ENCODE data around the gene NELFA.

NELFA gene

GRCh38 chr4:1968686-1969295 lies 40.0 kb downstream of the NELFA start:
- no peak overlapping the region for H3K4me2 ChIP-seq (ENCODE audit: low read depth, low read length, poor library complexity, severe bottlenecking)
- H3K9ac ChIP-seq (ENCODE audit: low read length), result no peak overlapping the region
- no peak overlapping the region for H3K27ac ChIP-seq (ENCODE audit: low read depth, low read length)
- H3K36me3 ChIP-seq (ENCODE audit: low read length), result peaks cover 16% of the 10 kb centered on the region
- 0 out of 2 replicates have a peak, but pooled peaks cover 2% of the 10 kb centered on the region for H3F3A ChIP-seq (ENCODE audit: insufficient read depth)
- no peaks in the 10 kb centered on the region for H3K79me2 ChIP-seq (ENCODE audit: insufficient read depth, low read length)
- no peak overlapping the region for H2AFZ ChIP-seq (ENCODE audit: low read depth, low read length, severe bottlenecking)
- TF ChIP-seq CTCF (IDR thresholded peaks at IDR 0.05; ENCODE audit: insufficient read depth, low read length, poor library complexity, severe bottlenecking) (no peak), EZH2phosphoT487 (conservative IDR thresholded peaks at IDR 0.05; ENCODE audit: low read length) (no peak)
- no peaks in the 10 kb centered on the region; the same call in 1 of the 2 replicates for H4K20me1 ChIP-seq (ENCODE audit: low read depth, low read length)
- no peak overlapping the region for H3K4me3 ChIP-seq (ENCODE audit: insufficient read depth, low read length, poor library complexity, severe bottlenecking)
- H3K9me2 ChIP-seq (replicated peaks; ENCODE audit: insufficient read depth, low read length), result no peaks in the 10 kb centered on the region
- H3K9me3 ChIP-seq (ENCODE audit: insufficient read depth, low read length), result no peaks in the 10 kb centered on the region
- H3K27me3 ChIP-seq (ENCODE audit: low read length), result no peaks in the 10 kb centered on the region

GRCh38 chr4:1967512-1968149 lies 41.1 kb downstream of the NELFA start:
- Histone ChIP-seq H3K27me3 (ENCODE audit: low read length) (no peaks in the 10 kb centered on the region), H3K79me2 (ENCODE audit: insufficient read depth, low read length) (0 out of 2 replicates have a peak, but pooled peaks cover 4% of the 10 kb centered on the region), H4K20me1 (ENCODE audit: low read depth, low read length) (no peaks in the 10 kb centered on the region), H3K9me3 (ENCODE audit: insufficient read depth, low read length) (no peaks in the 10 kb centered on the region), H3K4me2 (ENCODE audit: low read depth, low read length, poor library complexity, severe bottlenecking) (no peak overlapping the region), H3F3A (ENCODE audit: insufficient read depth) (0 out of 2 replicates have a peak, but pooled peaks cover 2% of the 10 kb centered on the region), H3K9me2 (replicated peaks; ENCODE audit: insufficient read depth, low read length) (no peaks in the 10 kb centered on the region), H3K27ac (ENCODE audit: low read depth, low read length) (no peak overlapping the region), H3K9ac (ENCODE audit: low read length) (no peak overlapping the region), H2AFZ (ENCODE audit: low read depth, low read length, severe bottlenecking) (no peak overlapping the region), H3K36me3 (ENCODE audit: low read length) (peaks cover 21% of the 10 kb centered on the region), H3K4me3 (ENCODE audit: insufficient read depth, low read length, poor library complexity, severe bottlenecking) (no peak overlapping the region)
- TF ChIP-seq EZH2phosphoT487 (conservative IDR thresholded peaks at IDR 0.05; ENCODE audit: low read length) (no peak), CTCF (IDR thresholded peaks at IDR 0.05; ENCODE audit: insufficient read depth, low read length, poor library complexity, severe bottlenecking) (no peak)

DNA sequence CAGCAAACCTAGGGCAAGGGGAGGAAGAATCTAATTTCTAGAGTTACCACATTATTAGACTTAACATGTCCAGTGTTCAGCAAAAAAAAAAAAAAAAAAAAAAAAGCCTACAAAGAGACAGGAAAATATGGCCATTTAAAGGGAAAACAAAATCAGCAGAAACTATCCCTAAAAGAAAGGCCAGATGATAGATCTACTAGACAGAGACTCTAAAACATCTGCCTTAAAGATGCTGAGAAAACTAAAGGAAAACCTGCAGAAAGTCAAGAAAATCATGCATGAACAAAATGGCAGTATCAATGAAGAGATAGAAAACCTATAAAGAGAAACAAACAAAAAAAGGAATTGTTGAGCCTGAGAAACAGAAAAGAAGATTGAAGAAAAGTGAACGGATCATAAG lies 43.8 kb downstream of the NELFA start:
- 0 out of 2 replicates have a peak, but pooled peaks cover 2% of the 10 kb centered on the region for H3F3A ChIP-seq (ENCODE audit: insufficient read depth)
- H3K36me3 ChIP-seq (ENCODE audit: low read length), result peaks cover 43% of the 10 kb centered on the region
- no peaks in the 10 kb centered on the region for H3K9me3 ChIP-seq (ENCODE audit: insufficient read depth, low read length)
- H2AFZ ChIP-seq (ENCODE audit: low read depth, low read length, severe bottlenecking), result no peak overlapping the region
- no peak for TF ChIP-seq CTCF (IDR thresholded peaks at IDR 0.05; ENCODE audit: insufficient read depth, low read length, poor library complexity, severe bottlenecking)
- TF ChIP-seq EZH2phosphoT487 (conservative IDR thresholded peaks at IDR 0.05; ENCODE audit: low read length), result no peak
- H3K4me2 ChIP-seq (ENCODE audit: low read depth, low read length, poor library complexity, severe bottlenecking), result no peak overlapping the region
- H3K79me2 ChIP-seq (ENCODE audit: insufficient read depth, low read length), result peaks cover 9% of the 10 kb centered on the region; the same call in 1 of the 2 replicates
- no peak overlapping the region for H3K9ac ChIP-seq (ENCODE audit: low read length)
- no peaks in the 10 kb centered on the region for H3K9me2 ChIP-seq (replicated peaks; ENCODE audit: insufficient read depth, low read length)
- H3K4me3 ChIP-seq (ENCODE audit: insufficient read depth, low read length, poor library complexity, severe bottlenecking), result no peak overlapping the region
- no peak overlapping the region for H3K27ac ChIP-seq (ENCODE audit: low read depth, low read length)
- no peaks in the 10 kb centered on the region for H4K20me1 ChIP-seq (ENCODE audit: low read depth, low read length)
- no peaks in the 10 kb centered on the region for H3K27me3 ChIP-seq (ENCODE audit: low read length)

Measured in SU-DHL-6 (cell line).